HTERT RPE-1 (cell line): Measurements from ENCODE around the gene CTDP1.
"Not testable (repeated sequence)": the region's sequence is repeated elsewhere in the genome, so short reads cannot be mapped to it uniquely, and the experiment has no call there.

ENCODE experiments used
- in situ Hi-C: fragments of 300-500 bp; cut with MboI; formaldehyde crosslinking; loops from 4 replicates; pipeline ENCODE4 v1.14.3; 2020; ENCODE audit warnings: low sequenced_read_pairs

Gene CTDP1

GRCh38 chr18:79739440-79739778 is 59.8 kb downstream of the CTDP1 start:
- in situ Hi-C loops, result no loop called here

- in situ Hi-C loops, result not testable (repeated sequence)
Observed at GRCh38 chr18:79740047-79740446, 60.4 kb downstream of the CTDP1 start.

- in situ Hi-C loops, result no loop called here
Observed at GRCh38 chr18:79740521-79741361, 61.1 kb downstream of the CTDP1 start.

GRCh38 chr18:79741362-79741700 is 61.7 kb downstream of the CTDP1 start:
- in situ Hi-C loops, result no loop called here

- in situ Hi-C loops, result no loop called here
Observed at GRCh38 chr18:79742076-79742475, 62.5 kb downstream of the CTDP1 start.

- in situ Hi-C loops, result no loop called here
Observed at GRCh38 chr18:79744625-79745024, 65.0 kb downstream of the CTDP1 start.

GRCh38 chr18:79746730-79747129 is 67.1 kb downstream of the CTDP1 start:
- in situ Hi-C loops, result no loop called here

- in situ Hi-C loops, result no loop called here
Observed at GRCh38 chr18:79747156-79747845, 67.7 kb downstream of the CTDP1 start.

GRCh38 chr18:79748321-79749180 is 68.9 kb downstream of the CTDP1 start:
- in situ Hi-C loops, result no loop called here

- in situ Hi-C loops, result no loop called here
Observed at GRCh38 chr18:79749251-79750191, 69.9 kb downstream of the CTDP1 start.

- in situ Hi-C loops, result no loop called here
Observed at GRCh38 chr18:79750980-79751571, 71.5 kb downstream of the CTDP1 start.

GRCh38 chr18:79751918-79752578 is 72.4 kb downstream of the CTDP1 start:
- in situ Hi-C loops, result not testable (repeated sequence)

GRCh38 chr18:79752946-79753345 is 73.3 kb downstream of the CTDP1 start:
- in situ Hi-C loops, result not testable (repeated sequence)

- in situ Hi-C loops, result no loop called here
Observed at GRCh38 chr18:79753391-79753851, 73.8 kb downstream of the CTDP1 start.

GRCh38 chr18:79754022-79754761 is 74.6 kb downstream of the CTDP1 start:
- in situ Hi-C loops, result no loop called here

GRCh38 chr18:79754831-79755351 is 75.3 kb downstream of the CTDP1 start:
- in situ Hi-C loops, result no loop called here

- in situ Hi-C loops, result no loop called here
Observed at GRCh38 chr18:79755496-79756142, 76.0 kb downstream of the CTDP1 start.

- in situ Hi-C loops, result no loop called here
Observed at GRCh38 chr18:79756143-79756500, 76.5 kb downstream of the CTDP1 start.
